ENCODE results near the gene ARID1A. TPM values are rescaled to one million over a fixed set of nuclear protein-coding genes. Genes with fewer than 3 reads are reported as not detected.
A peak's percentile ranks its signal among the peaks of the same experiment; 100 is the strongest.

Gene ARID1A
- total and polyA plus RNA-seq, 2 experiments from 2014 or later = 50.0 to 104 TPM

GRCh38 chr1:26702680-26703038 is 6.8 kb downstream of the ARID1A start:
- H3K4me1 Mint-ChIP-seq = peaks cover 24% of the 10 kb centered on the region
- Histone ChIP-seq H3K27me3 (ENCODE audit: insufficient read depth) (no peaks in the 10 kb centered on the region), H3K9me2 (ENCODE audit: insufficient read depth) (no peaks in the 10 kb centered on the region), H3K36me3 (ENCODE audit: insufficient read depth) (no peaks in the 10 kb centered on the region), H3K4me1 (ENCODE audit: insufficient read depth) (peaks cover 85% of the 10 kb centered on the region), H3F3A (replicated peaks; ENCODE audit: low read depth) (no peaks in the 10 kb centered on the region), H3K4me2 (peak overlapping the region; percentile 79), H3K79me2 (replicated peaks; ENCODE audit: insufficient read depth) (peaks cover 100% of the 10 kb centered on the region), H2AFZ (no peak overlapping the region), H4K20me1 (replicated peaks; ENCODE audit: insufficient read depth) (peaks cover 81% of the 10 kb centered on the region), H3K4me3 (no peak overlapping the region; the same call in 1 of the 2 replicates), H3K27ac (ENCODE audit: low read depth) (no peak overlapping the region)
- no peaks in the 10 kb centered on the region for H3K9me3 Mint-ChIP-seq
- H3K36me3 Mint-ChIP-seq (ENCODE audit: low read depth) = peaks cover 4% of the 10 kb centered on the region; the same call in 1 of the 3 replicates
- no peak overlapping the region for H3K4me3 Mint-ChIP-seq
- no peaks in the 10 kb centered on the region for H3K27me3 Mint-ChIP-seq (ENCODE audit: insufficient read depth, low read depth, poor library complexity)
- DNase-seq (ENCODE audit: low spot score) (no peak), ATAC-seq (no peak)
- no peak overlapping the region for H3K27ac Mint-ChIP-seq
- no peak for TF ChIP-seq STAT1 (IDR thresholded peaks at IDR 0.05; ENCODE audit: unreplicated experiment)
- TF ChIP-seq ZNF462 (CRISPR knock-in tag; IDR thresholded peaks at IDR 0.05) = no peak
- TF ChIP-seq ETS1 (IDR thresholded peaks at IDR 0.05) = no peak
- TF ChIP-seq CREB1 (CRISPR knock-in tag; IDR thresholded peaks at IDR 0.05; ENCODE audit: low read depth) = no peak
- no peak for TF ChIP-seq POLR2AphosphoS5 (IDR thresholded peaks at IDR 0.05; ENCODE audit: low read depth)
- TF ChIP-seq NANOG (IDR thresholded peaks at IDR 0.05; ENCODE audit: borderline replicate concordance) = no peak
- no peak for TF ChIP-seq EZH2 (IDR thresholded peaks at IDR 0.05; ENCODE audit: low read depth, unreplicated experiment)
- TF ChIP-seq ZNF114 (CRISPR knock-in tag; IDR thresholded peaks at IDR 0.05) = no peak
- no peak for TF ChIP-seq ZNF331 (CRISPR knock-in tag; IDR thresholded peaks at IDR 0.05; ENCODE audit: low read depth)
- no peak for TF ChIP-seq EZH2phosphoT487 (IDR thresholded peaks at IDR 0.05; ENCODE audit: unreplicated experiment)

Data from GM23338 (cell line).